IPS-NIHi7 (cell line): ENCODE data around the gene RABGAP1L.
"Not testable (repeated sequence)": the region's sequence is repeated elsewhere in the genome, so short reads cannot be mapped to it uniquely, and the experiment has no call there.

Experiments used
- DNase-seq: peaks from one replicate; pipeline ENCODE4 v3.0.0; 2012; ENCODE audit warnings: mixed read lengths; ENCODE audit errors: extremely low spot score

The RABGAP1L gene

DNA sequence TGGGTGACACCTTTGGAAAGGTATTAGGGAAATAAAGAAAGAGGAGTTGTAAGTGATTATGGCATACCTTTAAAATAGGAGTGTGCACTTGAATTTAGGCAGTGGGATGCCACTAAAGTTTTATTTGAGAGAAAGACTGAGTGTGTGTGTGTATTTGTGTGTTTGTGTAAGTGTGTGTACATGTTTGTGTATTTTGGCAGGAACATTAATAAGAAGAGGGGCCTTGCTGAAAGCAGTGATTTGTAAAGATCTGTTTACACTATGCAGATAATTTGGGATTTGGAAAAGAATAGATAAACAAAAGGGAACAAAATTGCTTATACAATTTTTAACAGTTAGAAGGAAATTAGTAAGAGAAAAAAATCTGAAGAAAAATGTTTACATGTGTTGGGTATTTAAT, 409.2 kb downstream of the RABGAP1L start:
- no peak for DNase-seq

DNA sequence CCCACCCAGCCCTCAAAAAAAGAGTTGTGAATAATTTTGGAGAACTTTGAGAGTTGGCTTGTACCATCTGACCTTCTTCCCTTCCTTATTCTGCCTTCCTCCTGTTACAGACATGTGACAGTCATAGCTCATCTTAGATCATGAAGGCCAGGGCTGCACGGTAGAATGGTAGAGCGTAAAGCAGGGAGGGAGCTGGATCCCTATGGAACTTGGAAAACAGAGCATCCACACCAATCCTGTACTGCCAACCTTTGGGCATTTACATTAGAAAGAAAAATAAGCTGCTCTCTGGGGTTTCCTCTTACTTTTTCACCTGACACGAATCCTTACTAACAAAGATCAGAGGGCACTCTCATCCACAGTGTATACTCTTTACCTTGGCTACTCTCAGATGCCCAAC, 409.9 kb downstream of the RABGAP1L start:
- peak; percentile 11 for DNase-seq

DNA sequence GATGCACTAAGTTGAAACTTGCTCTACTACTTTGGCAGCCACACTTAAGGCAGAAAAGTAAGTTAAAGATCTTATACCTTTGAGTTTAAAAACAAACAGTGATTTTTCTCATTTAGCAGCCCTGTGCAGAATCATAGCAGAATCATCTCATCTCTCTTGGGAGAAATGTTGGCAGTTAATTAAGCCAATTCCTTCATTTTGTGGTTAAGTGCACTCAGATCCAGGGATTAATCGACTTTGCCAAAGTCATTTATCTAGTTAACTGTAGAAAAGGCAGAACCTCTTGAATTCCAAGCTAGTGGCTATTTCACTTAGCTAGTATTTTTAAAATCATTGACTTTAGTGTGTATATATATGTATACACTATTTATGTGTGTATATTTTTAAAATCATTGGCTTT, 413.5 kb downstream of the RABGAP1L start:
- DNase-seq, result no peak

DNA sequence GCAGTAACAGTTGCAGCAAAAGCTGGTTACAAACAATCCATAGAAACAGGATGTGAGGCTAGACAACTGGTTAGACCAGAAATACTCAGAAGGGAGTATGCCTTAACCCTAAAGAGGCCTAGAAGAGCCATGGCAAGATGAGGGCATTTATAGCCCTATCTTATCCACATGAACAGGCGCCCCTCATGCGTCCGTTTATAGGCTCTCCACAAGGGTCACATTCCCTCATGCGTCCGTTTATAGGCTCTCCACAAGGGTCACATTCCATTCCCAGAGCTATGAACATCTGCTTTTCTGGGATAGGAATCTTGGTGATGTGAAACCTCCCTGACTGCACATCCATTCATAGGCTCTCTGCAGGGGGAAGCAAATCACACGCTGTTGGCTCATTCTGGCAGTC, 416.8 kb downstream of the RABGAP1L start:
- not testable (repeated sequence) for DNase-seq

DNA sequence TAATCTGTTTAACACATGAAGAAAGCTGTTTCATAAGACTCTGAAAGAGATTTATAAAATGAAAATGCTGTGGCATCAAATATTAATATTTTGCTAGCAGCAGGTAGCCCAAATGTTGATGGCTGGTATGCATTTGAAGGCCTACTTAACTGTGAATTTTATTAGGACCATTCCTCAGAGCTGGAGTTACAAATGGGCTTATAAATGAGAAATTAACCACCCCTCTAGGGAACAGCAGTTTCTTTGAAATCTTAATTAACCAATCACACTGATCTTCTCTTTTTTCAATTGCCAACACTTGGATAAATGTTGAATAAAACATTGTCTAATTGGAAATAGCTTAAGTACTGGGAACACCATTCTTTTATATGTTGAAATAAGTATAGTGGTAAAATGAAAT, 418.4 kb downstream of the RABGAP1L start:
- no peak for DNase-seq

DNA sequence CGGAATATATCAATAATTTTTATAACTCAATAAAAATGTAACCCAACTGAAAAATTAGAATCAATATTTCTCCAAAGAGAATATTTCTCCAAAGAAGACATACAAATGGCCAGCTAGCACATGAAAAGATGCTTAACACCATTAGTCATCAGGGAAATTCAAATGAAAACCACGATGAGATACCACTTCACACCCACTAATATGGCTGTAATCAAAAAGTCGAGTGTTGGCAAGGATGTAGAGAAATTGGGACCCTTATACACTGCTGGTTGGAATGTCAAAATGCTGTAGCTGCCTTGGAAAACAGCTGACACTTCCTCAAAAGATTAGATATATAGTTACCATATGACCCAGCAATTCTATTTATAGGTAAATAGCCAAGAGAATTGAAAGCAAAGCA, 421.5 kb downstream of the RABGAP1L start:
- no peak for DNase-seq

DNA sequence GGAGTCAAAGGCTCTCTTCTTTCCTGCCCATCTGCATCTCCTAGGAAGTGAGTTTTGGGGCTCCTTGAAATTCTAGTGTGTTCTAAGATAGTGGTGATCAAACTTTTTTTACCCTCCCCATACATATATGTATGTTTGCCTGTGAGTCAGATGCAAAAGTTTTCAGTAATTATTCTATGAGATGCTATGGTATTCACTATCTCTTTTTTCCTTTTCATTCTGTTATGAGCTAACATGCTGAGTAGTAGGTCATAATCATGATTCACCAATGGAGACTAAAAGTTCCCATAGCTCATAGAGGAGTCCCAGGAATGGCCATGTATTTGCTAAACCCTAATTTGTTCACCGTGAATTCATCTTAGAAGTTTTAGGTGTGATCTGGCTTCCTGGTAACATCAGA, 424.0 kb downstream of the RABGAP1L start:
- no peak for DNase-seq

DNA sequence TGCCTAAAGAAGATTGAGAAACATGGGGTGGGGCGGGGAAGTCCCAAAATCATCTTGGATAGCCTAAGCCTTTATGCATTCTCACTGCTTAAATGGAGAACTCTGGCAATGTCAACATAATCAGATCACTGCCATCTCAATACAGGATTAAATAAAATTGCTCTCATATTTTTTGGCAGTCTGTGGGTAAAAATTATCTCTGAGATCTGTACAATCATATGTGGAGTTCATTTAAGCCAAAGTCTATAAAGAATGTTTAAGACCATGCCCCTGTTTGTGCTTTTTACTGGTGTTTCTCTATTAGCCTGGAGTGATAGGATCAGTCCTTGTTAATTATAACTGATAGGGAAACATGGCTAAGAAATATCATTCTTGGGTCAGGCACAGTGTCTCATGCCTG, 424.8 kb downstream of the RABGAP1L start:
- DNase-seq, result no peak

DNA sequence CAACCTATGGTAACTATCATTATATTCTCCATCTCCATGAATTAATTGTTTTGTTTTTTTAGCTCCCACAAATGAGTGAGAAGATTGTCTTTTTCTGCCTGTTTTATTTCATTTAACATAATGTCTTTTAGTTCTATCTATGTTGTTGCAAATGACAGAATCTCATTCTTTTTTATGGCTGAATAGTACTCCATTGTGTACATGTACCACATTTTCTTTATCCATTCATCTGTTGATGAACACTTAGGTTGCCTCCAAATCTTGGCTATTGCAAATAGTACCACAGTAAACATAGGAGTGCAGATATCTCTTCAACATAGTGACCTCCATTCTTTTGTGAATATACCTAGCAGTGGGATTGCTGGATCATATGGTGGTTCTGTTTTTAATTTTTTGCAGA, 429.3 kb downstream of the RABGAP1L start:
- DNase-seq, result not testable (repeated sequence)

DNA sequence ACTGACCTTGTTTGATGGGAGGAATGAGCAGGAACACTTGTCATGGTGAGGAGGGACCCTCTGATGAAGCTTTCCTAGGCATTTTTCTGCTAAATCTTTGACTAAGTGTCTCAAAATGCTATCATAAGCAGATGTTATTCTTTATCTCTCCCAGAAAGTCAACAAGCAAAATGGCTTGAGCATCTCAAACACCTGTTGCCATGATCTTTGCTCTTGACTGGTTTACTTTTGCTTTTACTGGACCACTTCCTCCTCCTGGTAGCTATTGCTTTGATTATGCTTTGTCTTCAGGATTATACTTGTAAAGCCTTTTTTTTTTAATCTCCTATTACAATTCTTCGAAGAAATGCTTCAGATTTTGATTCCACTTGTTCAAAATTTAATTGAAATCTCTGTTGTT, 445.9 kb downstream of the RABGAP1L start:
- DNase-seq, result no peak

DNA sequence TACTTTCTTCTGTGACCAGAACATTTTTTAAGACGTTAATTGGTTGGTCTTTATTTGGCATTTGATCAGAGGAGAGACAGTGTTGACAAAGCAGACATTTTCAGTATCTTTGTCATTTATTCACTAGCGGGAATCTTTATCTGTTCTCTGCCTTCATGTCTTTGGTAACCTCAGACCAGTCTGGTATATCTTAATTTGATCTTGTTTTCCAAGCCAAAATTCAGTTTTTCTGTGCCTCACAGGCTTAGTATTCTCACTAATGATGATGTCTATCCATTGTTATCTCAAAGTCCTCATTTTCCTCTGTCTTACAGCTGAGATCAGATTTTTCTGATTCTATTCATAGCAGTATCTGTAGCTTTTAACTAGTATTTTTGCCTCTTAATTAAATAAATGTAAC, 447.2 kb downstream of the RABGAP1L start:
- DNase-seq, result no peak

DNA sequence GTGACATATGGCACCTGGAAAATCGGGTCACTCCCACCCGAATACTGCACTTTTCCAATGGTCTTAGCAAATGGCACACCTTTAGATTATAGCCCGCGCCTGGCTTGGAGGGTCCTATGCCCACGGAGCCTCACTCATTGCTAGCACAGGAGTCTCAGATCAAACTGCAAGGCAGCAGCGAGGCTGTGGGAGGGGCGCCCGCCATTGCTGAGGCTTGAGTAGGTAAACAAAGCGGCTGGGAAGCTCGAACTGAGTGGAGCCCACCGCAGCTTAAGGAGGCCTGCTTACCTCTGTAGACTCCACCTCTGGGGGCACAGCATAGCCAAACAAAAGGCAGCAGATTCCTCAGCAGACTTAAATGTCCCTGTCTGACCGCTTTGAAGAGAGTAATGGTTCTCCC, 458.6 kb downstream of the RABGAP1L start:
- not testable (repeated sequence) for DNase-seq

DNA sequence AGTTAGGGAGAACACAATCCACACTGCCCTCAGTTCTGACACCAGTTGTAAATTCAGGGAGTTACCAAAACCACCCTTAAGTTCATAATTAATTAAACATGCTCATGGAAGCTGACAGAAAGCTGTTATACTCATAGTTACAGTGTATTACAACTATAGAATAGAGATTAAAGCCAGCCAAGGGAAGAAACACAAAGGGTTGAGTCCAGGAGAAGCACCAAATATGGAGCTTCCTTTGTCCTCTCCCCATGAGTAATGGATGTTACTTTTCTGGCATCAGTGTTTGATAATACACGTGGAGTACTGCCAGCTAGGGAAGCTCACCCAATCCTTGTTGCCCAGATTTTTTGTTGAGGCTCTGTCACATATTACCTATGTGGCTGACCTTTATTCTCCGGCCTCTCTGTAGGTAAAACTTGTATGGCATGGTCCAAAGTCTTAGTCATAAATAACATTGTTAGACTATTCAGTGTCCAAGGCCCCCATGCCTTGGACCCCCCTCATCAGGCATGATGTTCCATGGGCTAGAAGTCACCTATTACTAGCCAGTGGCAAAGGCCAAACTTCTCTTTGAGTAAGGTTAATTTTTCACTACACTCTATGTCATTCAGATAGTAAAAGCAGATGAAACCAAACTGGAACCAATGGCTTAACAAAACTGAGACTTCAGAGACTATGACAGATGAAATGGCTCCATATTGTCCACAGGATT, 464.2 kb downstream of the RABGAP1L start:
- DNase-seq, result no peak

DNA sequence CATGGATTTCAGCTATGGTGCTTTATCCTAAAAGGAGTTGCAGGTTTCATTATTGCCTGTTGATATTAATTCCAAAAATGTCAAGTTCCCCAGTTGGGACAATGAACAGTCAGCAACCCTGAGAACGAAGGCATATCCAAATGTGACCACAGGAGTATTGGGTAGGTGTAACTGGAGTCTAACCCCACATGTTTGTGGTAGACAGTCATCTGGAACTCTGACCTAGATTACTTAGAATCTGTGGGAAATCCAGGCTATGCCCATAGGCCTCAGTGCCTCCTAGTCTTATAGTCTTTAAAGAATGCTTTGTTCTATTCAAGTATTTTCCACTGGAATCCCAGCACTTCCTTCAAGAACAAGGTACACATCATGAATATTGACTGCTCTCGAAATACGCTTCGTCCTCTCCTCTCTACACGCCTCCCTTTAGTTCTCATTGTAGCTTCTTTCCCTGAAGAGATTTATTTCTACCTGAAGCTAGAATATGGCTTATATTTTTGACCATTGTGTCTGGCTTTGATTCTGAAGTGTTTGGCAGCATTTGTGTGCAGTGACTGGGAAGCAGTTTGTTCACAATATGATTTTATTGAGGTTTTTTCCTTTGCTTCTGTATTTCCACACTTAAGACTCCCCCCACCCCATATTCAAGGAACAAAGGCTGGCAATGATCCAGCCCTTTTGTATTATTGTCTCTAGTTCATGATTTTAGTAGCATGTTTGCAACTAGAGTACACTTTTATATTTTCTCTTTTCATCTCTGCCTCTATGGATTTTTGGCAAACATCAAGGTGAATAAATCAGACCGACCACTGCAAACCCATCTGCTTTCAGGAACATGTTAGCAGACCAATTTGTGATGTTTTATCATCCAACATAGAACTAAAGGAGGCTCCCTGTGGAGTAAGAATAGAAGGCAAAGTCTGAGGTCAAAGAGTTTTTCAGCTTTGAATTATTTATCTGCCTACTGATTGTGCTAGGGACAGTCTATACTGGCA, 467.0 kb downstream of the RABGAP1L start:
- no peak for DNase-seq

DNA sequence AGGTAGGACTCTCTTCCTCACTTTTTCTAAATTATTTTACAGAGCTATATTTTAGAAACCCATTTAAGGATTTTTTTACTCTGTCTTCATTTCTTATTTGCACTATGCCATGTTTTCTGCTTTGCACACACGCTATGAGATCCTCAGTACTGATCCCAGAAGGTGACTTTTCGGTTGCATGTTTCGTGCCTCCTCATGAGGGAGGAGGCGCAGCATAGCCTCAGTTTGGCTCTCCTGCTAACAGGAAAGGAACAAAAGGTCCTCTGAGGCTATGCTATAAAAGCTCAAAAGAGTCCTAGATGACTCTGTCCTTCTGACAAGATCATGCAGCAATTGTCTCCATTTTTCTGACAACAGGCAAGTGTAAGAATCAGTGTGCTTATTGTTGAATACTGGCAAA, 478.2 kb downstream of the RABGAP1L start:
- no peak for DNase-seq

DNA sequence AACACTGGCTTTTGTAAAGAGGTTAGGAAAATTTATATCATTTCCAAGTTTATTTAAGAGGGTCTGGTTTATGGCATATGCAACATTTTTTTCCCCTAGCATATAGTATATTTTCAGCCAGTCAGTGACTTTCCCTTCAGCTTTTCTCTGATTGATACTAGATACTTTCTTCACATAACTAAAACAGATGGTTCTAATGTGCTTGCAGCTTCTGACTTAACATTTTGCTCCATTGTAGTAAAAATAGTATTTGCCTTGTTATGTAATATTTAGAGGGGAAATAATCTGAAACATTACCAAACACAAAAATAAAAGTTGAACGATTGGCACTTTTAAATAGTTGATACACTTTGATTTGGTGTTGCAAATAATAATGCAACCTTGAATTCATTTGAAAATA, 480.1 kb downstream of the RABGAP1L start:
- no peak for DNase-seq

DNA sequence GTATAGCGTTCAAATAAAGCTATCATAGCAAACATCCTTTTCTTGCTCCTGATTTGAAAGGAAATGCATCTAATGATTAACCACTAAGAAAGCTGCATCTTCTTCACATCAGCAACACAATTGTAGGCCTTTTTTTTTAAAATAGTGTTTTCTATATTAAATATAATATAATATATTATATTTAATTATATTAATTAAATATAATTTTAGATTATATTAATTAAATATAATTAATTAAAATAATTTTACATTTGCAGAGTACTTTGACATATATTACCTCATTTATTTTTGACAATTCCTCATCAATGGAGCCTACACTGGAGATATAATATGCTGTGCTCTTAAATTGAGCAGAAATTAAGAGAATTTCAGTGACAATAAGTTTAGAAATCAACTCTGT, 481.5 kb downstream of the RABGAP1L start:
- no peak for DNase-seq

DNA sequence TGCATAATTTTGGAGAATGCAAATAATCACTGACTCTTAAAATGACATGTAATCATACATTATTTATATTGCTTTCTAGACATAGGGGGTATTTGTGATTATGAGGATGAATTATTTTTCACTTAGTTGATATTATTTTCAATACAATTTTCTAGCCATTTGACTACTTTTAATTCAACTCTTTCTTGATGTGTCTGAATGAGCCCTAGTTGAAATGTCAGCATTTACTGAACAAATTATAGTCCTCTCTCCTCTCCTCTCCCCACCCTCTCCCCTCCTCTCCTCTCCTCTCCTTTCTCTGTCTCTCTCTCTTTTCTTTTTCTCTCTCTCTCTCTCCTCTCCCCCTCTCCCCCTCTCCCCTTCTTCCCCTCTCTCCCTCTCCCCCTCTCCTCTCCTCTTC, 483.1 kb downstream of the RABGAP1L start:
- no peak for DNase-seq

DNA sequence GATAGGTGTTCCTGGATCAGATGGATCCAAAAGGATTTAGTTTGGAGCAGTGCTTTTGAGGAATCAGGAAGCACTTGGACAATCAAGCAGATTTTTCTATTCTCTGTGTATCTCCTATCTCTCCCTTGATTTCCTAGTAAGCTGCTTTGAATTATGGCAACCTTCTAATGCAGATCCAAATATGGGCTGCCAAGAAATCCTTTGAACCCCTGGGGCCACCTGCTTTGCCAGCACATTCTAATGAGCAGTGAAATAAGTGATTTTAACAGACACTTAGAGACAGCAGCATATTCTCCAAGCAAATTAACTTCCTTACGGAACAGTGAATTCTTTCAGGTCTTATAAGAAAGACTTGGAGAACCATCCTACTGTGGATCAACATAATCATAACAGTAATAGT, 483.9 kb downstream of the RABGAP1L start:
- DNase-seq, result no peak

DNA sequence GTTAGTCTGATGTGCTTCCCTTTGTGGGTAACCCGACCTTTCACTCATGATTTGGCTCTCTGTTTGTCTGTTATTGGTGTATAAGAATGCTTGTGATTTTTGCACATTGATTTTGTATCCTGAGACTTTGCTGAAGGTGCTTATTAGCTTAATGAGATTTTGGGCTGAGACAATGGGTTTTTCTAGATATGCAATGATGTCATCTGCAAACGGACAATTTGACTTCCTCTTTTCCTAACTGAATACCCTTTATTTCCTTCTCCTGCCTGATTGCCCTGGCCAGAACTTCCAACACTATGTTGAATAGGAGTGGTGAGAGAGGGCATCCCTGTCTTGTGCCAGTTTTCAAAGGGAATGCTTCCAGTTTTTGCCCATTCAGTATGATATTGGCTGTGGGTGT, 490.3 kb downstream of the RABGAP1L start:
- DNase-seq, result not testable (repeated sequence)

DNA sequence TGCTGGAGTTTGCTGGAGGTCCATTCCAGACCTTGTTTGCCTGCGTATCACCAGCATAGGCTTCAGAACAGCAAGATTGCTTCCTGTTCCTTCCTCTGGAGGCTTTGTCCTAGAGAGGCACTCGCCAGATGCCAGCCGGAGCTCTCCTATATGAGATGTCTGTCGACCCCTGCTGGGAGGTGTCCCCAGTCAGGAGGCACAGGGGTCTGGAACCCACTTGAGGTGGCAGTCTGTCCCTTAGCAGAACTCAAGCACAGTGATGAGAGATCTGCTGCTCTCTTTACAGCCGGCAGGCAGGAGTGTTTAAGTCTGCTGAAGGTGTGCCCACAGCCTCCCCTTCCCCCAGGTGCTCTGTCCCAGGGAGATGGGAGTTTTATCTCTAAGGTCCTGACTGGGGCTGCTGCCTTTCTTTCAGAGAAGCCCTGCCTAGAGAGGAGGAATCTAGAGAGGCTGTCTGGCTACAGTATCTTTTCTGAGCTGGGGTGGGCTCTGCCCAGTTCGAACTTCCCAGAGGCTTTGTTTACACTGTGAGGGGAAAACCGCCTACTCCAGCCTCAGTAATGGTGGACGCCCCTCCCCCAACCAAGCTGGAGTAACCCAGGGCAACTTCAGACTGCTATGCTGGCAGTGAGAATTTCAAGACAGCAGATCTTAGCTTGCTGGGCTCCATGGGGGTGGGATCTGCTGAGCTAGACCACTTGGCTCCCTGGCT, 493.4 kb downstream of the RABGAP1L start:
- no peak for DNase-seq

DNA sequence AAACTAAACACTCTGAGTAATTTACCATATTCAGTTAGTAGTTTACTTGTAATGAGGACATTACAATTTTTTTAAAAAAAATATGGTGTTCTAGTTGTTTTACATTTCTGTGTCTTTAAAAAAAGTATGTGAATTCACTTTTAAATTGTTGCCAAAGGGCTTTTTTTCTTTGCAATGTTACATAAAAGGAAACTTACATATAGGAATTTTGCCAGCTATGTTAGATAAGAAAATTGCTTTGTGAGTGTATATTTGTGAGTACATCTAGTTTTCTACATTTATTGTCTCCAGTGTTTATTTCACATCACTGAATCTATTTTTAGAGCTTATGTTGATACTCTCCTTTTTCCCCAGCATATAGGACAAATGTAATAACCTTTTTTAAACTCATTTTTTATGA, 495.2 kb downstream of the RABGAP1L start:
- no peak for DNase-seq
